ENCODE measurements around the gene FOSL1. TPM values are rescaled to one million over a fixed set of nuclear protein-coding genes. Genes with fewer than 3 reads are reported as not detected.
A peak's percentile ranks its signal among the peaks of the same experiment; 100 is the strongest.

The FOSL1 gene
- total and polyA plus RNA-seq, 2 donors from 2014 or later = 0.37 to 3.2 TPM

DNA sequence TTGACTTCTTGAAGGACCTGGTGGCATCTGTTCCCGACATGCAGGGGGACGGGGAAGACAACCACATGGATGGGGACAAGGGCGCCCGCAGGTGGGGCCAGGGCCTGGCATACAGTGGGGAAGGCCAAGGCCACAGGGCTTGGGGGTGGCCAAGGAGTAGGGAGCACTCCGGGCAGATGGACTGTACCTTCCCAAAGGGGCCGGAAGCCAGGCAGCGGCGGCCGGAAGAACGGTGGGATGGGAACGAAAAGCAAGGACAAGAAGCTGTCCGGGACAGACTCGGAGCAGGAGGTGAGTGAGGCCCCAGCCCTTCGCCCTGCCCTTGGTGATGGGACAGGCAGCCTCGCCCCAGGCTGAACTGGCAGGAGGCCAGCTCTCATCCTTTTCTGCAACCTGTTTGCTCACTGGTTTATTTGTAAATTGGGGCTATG is 20.2 kb upstream of the FOSL1 start:
- H3K36me3 ChIP-seq (ENCODE audit: control insufficient read depth in 2 of 3, insufficient read depth in 3 of 3, low read length in 3 of 3) = peaks cover 0 to 3% (median 2%) of the 10 kb centered on the region in 3 donors
- peak overlapping the region; percentile 36 to 73 (median 65) for H3K4me3 ChIP-seq (ENCODE audit: low read length in 3 of 3)
- DNase-seq (peak in 2 of 5 donors; percentile 62 to 83), FAIRE-seq (no peak)
- peaks cover 0 to 30% (median 21%) of the 10 kb centered on the region in 3 donors for H3K4me1 ChIP-seq (ENCODE audit: control insufficient read depth in 2 of 3, insufficient read depth in 2 of 3, low read depth in 1 of 3, low read length in 3 of 3)
- TF ChIP-seq, protein P1, sequence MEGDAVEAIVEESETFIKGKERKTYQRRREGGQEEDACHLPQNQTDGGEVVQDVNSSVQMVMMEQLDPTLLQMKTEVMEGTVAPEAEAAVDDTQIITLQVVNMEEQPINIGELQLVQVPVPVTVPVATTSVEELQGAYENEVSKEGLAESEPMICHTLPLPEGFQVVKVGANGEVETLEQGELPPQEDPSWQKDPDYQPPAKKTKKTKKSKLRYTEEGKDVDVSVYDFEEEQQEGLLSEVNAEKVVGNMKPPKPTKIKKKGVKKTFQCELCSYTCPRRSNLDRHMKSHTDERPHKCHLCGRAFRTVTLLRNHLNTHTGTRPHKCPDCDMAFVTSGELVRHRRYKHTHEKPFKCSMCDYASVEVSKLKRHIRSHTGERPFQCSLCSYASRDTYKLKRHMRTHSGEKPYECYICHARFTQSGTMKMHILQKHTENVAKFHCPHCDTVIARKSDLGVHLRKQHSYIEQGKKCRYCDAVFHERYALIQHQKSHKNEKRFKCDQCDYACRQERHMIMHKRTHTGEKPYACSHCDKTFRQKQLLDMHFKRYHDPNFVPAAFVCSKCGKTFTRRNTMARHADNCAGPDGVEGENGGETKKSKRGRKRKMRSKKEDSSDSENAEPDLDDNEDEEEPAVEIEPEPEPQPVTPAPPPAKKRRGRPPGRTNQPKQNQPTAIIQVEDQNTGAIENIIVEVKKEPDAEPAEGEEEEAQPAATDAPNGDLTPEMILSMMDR (IDR thresholded peaks at IDR 0.05; ENCODE audit: borderline replicate concordance, extremely low read depth, insufficient read depth) = no peak
- H3K27me3 ChIP-seq (ENCODE audit: control insufficient read depth, insufficient read depth, low read length) = no peaks in the 10 kb centered on the region
- no peaks in the 10 kb centered on the region for H3K9me3 ChIP-seq (ENCODE audit: control insufficient read depth in 2 of 3, insufficient read depth in 1 of 3, low read length in 3 of 3)
- H3K9ac ChIP-seq (ENCODE audit: low read length in 3 of 3) = peak overlapping the region in 2 of 3 donors; percentile 37 to 78
- intact Hi-C loops (cut with DNase I) = no loop called here
- H3K27ac ChIP-seq (ENCODE audit: low read depth in 2 of 2, low read length in 2 of 2) = peak overlapping the region in 1 of 2 donors; percentile 82

DNA sequence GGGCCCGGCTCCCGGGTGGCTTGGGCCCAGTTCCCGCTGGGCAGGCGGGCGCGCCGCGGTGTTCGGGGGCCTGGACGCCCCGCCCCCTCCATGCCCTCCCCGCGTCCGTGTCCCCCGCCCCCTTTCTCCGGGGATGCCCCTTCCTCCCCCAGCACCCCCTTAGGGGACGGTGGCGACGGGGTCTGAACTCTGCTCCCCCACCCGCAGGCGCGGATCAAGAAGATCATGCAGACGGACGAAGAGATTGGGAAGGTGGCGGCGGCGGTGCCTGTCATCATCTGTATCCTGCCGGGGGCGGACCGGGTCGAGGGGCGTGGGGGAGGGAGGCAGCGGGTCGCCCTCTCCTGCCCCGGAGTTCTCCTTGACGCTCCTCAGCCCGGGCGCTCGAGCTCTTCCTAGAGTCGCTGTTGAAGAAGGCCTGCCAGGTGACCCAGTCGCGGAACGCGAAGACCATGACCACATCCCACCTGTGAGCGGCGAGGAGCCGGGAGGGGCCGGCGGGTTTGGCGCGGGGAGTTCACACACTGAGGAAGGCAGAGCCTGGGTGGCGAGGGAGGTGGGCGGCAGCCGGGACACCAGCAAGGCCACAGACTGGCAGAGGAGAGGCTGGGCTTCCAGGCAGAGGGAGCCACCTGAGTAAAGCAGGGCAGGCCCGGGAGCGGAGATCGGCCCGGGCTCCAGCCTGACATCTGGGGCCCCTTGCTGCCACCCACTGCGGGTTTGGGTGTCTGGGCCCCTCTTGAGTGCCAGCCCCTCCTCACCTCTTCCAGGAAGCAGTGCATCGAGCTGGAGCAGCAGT is 19.6 kb upstream of the FOSL1 start:
- FAIRE-seq = no peak
- peak; percentile 44 to 92 (median 63) for DNase-seq
- peaks cover 0 to 3% (median 2%) of the 10 kb centered on the region in 3 donors for H3K36me3 ChIP-seq (ENCODE audit: control insufficient read depth in 2 of 3, insufficient read depth in 3 of 3, low read length in 3 of 3)
- H3K9me3 ChIP-seq (ENCODE audit: control insufficient read depth in 2 of 3, insufficient read depth in 1 of 3, low read length in 3 of 3) = no peaks in the 10 kb centered on the region
- peak overlapping the region in 2 of 3 donors; percentile 43 to 78 for H3K9ac ChIP-seq (ENCODE audit: low read length in 3 of 3)
- no peaks in the 10 kb centered on the region for H3K27me3 ChIP-seq (ENCODE audit: control insufficient read depth, insufficient read depth, low read length)
- TF ChIP-seq, protein P1 (IDR thresholded peaks at IDR 0.05; ENCODE audit: borderline replicate concordance, extremely low read depth, insufficient read depth) = no peak
- intact Hi-C loops (cut with DNase I) = no loop called here
- H3K4me1 ChIP-seq (ENCODE audit: control insufficient read depth in 2 of 3, insufficient read depth in 2 of 3, low read depth in 1 of 3, low read length in 3 of 3) = peaks cover 0 to 36% (median 21%) of the 10 kb centered on the region in 3 donors
- H3K4me3 ChIP-seq (ENCODE audit: low read length in 3 of 3) = peak overlapping the region; percentile 36 to 73 (median 65)
- H3K27ac ChIP-seq (ENCODE audit: low read depth in 2 of 2, low read length in 2 of 2) = peak overlapping the region; percentile 77 to 82

DNA sequence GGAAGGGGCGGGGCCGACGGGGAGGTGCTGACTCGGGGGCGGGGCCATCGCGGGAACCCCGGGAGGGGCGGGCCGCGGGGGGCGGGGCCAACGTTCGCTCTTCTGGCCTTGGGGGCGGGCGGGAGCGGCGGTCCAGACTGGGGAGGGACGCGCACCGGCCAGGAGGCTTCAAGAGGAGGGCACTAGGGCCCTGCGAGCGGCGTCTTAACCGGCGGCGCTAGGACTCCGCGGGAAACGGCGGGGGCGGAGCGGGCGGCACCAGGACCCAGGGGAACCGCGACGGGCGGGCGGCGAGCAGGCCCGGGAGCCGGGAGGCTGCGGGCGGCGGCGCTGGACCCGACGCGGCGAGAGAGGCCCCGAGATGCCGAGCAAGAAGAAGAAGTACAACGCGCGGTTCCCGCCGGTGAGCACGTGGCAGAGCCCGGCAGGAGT is 19.0 kb upstream of the FOSL1 start, which contains the start of gene DRAP1:
Gene DRAP1 (plus strand): TSS at position 286 of the 432 bp plus-strand sequence. CDS start 76 bp downstream, at position 362.
- Histone ChIP-seq H3K36me3 (ENCODE audit: control insufficient read depth in 2 of 3, insufficient read depth in 3 of 3, low read length in 3 of 3) (peaks cover 0 to 3% (median 2%) of the 10 kb centered on the region in 3 donors), H3K9me3 (ENCODE audit: control insufficient read depth in 2 of 3, insufficient read depth in 1 of 3, low read length in 3 of 3) (no peaks in the 10 kb centered on the region), H3K4me3 (ENCODE audit: low read length in 3 of 3) (peak within 1 kb of the TSS; percentile 65 to 97 (median 75)), H3K27me3 (ENCODE audit: control insufficient read depth, insufficient read depth, low read length) (no peaks in the 10 kb centered on the region), H3K9ac (ENCODE audit: low read length in 3 of 3) (peak within 1 kb of the TSS; percentile 46 to 97 (median 83)), H3K4me1 (ENCODE audit: control insufficient read depth in 2 of 3, insufficient read depth in 2 of 3, low read depth in 1 of 3, low read length in 3 of 3) (peaks cover 0 to 36% (median 21%) of the 10 kb centered on the region in 3 donors), H3K27ac (ENCODE audit: low read depth in 2 of 2, low read length in 2 of 2) (peak within 1 kb of the TSS; percentile 77 to 85)
- FAIRE-seq = no peak
- TF ChIP-seq, protein P1 (IDR thresholded peaks at IDR 0.05; ENCODE audit: borderline replicate concordance, extremely low read depth, insufficient read depth) = peak; percentile 40
- intact Hi-C loops (cut with DNase I) = no loop called here
- DNase-seq = peak; percentile 99 to 100 (median 99)
